IMR-90 (cell line): ENCODE data around the gene ZNF467.

Experiments used
- CEBPB ChIP-seq: IDR thresholded peaks from 2 replicates; pipeline ENCODE4 v1.6.1; 2012; ENCODE audit warnings: low read depth, low read length, improper control_type of control experiment
- TF ChIP-seq, protein P1 (sequence below): fragments of 150-350 bp; IDR thresholded peaks from 2 replicates; pipeline ENCODE4 v1.6.1; 2017; ENCODE audit warnings: mild to moderate bottlenecking, antibody characterized with exemption, low read length, low read depth

DNA sequence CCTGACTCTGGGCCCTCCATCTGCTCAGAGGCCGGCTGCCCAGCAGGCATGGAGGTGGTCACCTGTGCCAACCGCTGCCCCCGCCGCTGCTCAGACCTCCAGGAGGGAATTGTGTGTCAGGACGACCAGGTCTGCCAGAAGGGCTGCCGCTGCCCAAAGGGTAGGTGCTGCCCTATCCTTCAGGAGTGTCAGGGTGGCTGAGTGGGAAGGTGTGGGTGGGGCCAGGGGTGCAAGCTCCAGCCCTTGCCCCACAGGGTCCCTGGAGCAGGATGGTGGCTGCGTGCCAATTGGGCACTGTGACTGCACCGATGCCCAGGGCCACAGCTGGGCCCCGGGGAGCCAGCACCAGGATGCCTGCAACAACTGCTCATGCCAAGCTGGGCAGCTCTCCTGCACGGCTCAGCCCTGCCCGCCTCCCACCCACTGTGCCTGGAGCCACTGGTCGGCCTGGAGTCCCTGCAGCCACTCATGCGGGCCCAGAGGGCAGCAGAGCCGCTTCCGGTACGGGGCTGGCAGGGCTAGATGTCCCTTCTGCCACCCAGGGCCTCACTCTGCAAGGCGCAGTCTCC is 47.3 kb upstream of the ZNF467 start:
- TF ChIP-seq, protein P1, sequence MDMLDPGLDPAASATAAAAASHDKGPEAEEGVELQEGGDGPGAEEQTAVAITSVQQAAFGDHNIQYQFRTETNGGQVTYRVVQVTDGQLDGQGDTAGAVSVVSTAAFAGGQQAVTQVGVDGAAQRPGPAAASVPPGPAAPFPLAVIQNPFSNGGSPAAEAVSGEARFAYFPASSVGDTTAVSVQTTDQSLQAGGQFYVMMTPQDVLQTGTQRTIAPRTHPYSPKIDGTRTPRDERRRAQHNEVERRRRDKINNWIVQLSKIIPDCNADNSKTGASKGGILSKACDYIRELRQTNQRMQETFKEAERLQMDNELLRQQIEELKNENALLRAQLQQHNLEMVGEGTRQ = no peak
- no peak for TF ChIP-seq CEBPB
